ENCODE data around the gene ANO3.

ANO3 gene

GRCh38 chr11:26510164-26510563 is 178.2 kb downstream of the ANO3 start:
- DNase-seq: no peak

DNA sequence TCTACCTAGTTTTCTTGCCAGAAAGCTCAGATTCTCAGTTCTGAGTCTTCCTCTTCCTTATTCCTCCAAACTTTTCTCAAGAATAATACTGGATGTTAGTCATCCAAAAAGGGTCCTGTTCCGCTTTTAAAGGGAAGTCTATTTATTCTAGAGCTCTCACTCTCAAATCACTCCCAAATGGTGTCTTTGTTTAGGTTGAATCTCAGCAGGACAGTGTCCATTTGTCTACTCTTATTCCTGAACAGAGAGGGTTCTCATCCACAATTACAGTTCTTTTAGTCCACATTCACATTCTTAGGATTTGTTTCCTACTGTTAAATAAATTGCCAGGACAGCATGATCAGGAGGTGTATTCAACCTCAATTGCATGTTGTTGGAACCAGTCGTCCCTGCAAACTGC is 178.8 kb downstream of the ANO3 start:
- DNase-seq: no peak

- no peak for DNase-seq
These were observed 180.3 kb downstream of the ANO3 start for GRCh38 chr11:26512196-26512595.

DNA sequence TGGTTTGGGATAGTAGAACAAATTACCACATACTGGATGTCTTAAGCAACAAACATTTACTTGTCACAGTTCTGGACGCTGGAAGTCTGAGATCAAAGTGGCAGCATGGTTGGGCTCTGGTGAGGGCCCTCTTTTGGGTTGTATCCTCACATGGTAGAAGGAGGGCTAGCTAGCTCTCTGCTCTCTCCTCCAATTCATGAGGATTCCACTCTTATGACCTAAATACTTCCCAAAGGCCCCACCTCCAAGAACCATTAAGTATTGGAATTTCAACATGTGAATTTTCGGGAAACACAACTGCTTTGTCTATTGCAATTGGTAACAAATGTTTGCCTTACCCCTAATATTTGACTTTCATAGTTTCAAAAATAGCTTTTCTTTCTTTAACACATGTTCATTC is 187.5 kb downstream of the ANO3 start:
- no peak for DNase-seq

DNA sequence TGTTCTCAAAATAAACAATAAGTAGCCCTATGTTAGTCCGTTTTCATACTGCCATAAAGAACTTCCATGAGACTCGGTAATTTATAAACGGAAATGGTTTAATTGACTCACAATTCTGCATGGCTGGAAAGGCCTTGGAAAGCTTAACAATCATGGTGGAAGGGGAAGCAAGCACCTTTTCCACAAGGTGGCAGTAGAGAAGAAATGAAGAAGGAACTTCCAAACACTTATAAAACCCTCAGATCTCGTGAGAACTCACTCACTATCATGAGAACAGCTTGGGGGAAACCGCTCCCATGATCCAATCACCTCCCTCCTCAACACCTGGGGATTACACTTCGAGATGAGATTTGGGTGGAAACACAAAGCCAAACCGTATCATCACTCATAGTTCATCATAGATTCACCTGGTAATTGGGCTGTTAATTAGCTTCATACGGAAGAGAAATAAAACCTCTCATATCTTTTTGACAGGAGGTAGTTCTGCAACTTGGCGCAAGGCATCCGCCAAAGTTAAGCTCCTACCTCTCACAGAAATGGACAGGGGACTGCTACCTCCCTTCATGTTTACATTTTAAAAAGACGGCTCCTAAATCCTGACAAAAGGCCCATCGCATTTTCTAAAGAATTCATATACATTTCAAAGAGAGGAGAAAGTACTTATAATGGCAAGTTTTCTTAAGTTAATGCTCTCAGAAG is 191.1 kb downstream of the ANO3 start:
- no peak for DNase-seq

GRCh38 chr11:26527685-26528084 is 195.8 kb downstream of the ANO3 start:
- no peak for DNase-seq

- DNase-seq: no peak
These were observed 205.4 kb downstream of the ANO3 start for GRCh38 chr11:26537341-26537740.

DNA sequence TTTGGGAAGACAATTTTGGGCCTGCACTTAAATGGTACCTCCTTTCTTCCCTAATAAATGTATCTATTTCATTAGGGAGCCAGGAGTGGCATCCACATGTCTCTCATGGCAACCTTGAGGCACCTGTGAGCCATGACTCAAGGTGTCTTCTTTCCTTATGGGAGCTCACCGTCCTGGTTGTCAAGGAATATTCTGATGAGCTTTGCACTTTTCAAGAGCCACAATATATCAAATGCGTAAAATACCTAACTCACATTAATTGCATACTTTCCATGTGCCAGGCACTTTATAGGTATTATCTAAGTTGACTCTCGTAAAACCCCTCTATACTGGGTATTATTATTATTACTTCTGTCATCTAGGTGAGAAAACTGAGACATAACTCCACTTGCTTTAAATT is 207.6 kb downstream of the ANO3 start:
- no peak for DNase-seq

DNA sequence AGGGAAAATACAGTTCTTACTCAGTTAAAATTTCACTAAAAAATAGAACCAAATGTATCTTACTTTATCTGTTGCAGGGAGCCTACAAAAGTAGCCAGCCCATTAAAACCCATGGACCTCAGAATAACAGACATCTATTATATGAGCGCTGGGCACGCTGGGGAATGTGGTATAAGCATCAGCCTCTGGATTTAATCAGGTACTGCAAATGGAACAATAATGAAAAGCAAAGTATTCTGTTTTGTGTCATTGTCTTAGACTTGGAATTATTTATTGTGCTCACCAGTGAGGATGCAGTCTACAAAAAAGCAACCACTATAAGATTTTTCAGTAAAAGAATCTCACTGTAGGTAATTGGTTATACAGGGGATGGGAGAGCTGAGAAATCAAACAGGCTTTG is 209.9 kb downstream of the ANO3 start:
- no peak for DNase-seq

DNA sequence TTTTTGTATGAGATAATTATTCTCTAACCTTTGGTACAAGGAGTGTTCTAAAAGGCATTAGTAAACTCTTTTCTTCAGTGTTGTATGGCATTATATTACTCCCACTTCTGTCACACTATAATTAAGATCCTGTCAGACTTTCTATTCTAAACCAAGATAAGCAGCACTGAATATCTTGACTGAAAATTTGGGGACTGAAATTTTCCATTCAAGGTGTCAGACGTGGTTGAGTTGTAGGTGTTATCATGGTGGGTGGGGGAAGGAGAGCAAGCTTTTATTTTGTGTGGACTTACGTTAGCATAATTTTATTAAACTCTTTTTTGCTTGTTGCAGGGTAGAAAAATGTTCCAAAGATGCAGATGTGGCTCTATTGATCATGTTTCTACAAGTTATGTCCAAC is 217.2 kb downstream of the ANO3 start:
- no peak for DNase-seq

- no peak for DNase-seq
These were observed 218.1 kb downstream of the ANO3 start for GRCh38 chr11:26550022-26550421.

GRCh38 chr11:26551186-26551801 is 219.4 kb downstream of the ANO3 start:
- DNase-seq: no peak

GRCh38 chr11:26553182-26553581 is 221.3 kb downstream of the ANO3 start:
- no peak for DNase-seq

DNA sequence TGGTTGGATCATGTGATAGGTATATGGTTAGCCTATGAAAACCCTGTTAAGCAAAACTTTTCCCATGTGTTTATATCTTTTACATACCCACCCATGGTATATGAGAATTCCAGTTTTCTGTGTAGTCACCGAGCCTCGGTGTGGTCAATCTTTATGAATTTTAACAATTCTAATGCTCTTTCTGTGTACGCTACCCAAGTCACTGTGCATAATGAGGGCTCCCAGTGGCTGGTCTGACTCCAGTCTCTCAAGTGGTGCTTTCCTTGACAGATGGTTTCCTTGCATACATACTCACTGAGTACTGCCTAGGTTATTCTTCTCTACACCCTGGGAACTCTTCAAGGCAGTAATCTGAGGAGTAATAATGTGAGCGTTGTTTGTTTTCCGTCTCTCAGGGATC is 222.5 kb downstream of the ANO3 start:
- DNase-seq: no peak

GRCh38 chr11:26556582-26556981 is 224.7 kb downstream of the ANO3 start:
- DNase-seq: no peak

DNA sequence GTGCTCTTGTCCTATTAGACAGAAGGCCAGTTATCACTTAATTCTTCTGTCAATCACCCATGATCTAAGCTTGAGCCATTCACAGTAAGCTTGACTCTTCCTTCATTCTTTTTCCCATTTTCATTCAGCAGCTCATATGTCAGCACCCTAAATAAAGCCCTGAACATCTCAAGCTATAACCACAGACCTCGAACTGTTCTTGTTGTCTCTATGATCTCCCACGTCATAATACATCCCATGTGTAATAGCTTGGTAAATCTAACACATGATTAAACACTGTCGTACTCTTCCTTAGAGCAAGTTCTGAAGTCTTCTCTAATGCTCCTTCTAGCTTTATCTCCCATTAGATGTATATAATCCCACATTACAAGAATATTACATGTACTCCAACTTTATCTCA is 225.7 kb downstream of the ANO3 start:
- no peak for DNase-seq

GRCh38 chr11:26558190-26558589 is 226.3 kb downstream of the ANO3 start:
- DNase-seq: no peak

- DNase-seq: no peak
These were observed 237.7 kb downstream of the ANO3 start for GRCh38 chr11:26569646-26570045.

- no peak for DNase-seq
These were observed 240.1 kb downstream of the ANO3 start, which contains the start of gene MUC15 for GRCh38 chr11:26571861-26572654. TSS of gene MUC15 (minus strand) at chr11:26572263. CDS start at chr11:26567094, 5,169 bp downstream.

GRCh38 chr11:26572770-26573402 is 241.0 kb downstream of the ANO3 start:
- DNase-seq: no peak

DNA sequence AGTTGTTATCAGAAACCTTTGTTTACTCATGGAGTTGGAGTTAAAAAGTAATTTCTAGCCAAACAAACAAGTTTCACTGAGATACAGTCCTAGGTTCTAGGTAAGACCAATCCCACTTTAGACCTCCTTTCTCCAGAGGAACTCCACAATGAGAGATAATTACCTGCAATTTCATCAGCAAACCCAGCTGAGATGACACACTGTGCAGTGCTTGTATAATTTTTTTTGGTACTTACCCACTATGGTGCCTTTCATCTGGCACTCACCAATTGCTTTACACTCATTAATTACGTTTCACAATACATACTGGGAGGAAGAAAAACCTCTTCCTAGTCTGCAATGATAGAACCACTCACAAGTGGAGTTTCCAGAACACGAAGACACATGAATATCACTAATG is 242.0 kb downstream of the ANO3 start:
- peak; percentile 73 for DNase-seq

DNA sequence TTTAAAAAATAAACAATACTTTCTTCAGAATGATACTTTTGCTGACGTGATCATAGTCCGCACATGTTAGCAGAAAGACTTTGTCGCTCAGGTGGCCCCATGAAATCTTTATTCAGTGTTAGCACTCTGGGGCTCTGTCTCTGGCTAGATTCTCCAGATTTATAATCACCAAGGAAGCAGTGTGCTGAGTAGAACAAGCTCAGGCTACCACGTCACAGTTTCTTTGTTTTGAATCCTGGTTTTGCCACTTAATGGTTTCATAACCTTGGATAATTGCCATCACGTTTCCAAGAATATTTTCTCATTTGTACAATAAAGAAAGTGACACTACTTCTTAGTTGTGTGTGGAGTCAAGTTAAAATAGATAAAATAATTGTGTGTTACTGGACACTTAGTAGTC is 244.0 kb downstream of the ANO3 start:
- DNase-seq: no peak

- no peak for DNase-seq
These were observed 247.2 kb downstream of the ANO3 start for GRCh38 chr11:26578998-26579661.

Measured in NCI-H2081 treated with DMSO at 0.1 percent for 48 hours (cell line).